Spleen (tissue), 7 donors: ENCODE data around the gene TEX52.

ENCODE experiments used
- CTCF ChIP-seq, 11 experiments: fragments of 200-600 bp in 7 of 11; fragments of 450-650 bp in 4 of 11; sonication (generic) in 4 of 11; IDR thresholded peaks in 8 of 11; conservative IDR thresholded peaks in 3 of 11; 1 replicate in 7 of 11; 2 replicates in 4 of 11; pipeline versions ENCODE4 v1.4.0 to v1.8.0; 2016 to 2021; ENCODE audit warnings: antibody characterized with exemption in 11 of 11, inconsistent platforms in 4 of 11, mild to moderate bottlenecking in 1 of 11
- POLR2A ChIP-seq, 3 donors: fragments of 450-650 bp; IDR thresholded peaks; one replicate each; pipeline ENCODE4 v1.5.1; 2017; ENCODE audit warnings: antibody characterized with exemption in 3 of 3, mild to moderate bottlenecking in 1 of 3
- POLR2AphosphoS5 ChIP-seq, 3 donors: sonication (generic); formaldehyde crosslinking; IDR thresholded peaks; one replicate each; pipeline ENCODE4 v1.5.1; 2017; ENCODE audit warnings: antibody characterized with exemption in 3 of 3
- donor health status: DM: no; HTN: no; CAD: no; lungs with moderate emphysema.
- donor health status: DM: no; HTN: no; CAD: no.
- donor health status: DM: no; HTN: no; CAD: no.

- TF ChIP-seq CTCF (IDR thresholded peaks at IDR 0.05 in 8 of 11, conservative IDR thresholded peaks at IDR 0.05 in 3 of 11) (no peak), POLR2AphosphoS5 (IDR thresholded peaks at IDR 0.05) (peak in 2 of 3 donors; percentile 35 to 65), POLR2A (IDR thresholded peaks at IDR 0.05) (no peak)
Observed at GRCh38 chr12:2833810-2834209, 23.0 kb downstream of the TEX52 start.
